D721Med (cell line): Measurements from ENCODE around the gene F8A1.
"Not testable (repeated sequence)": the region's sequence is repeated elsewhere in the genome, so short reads cannot be mapped to it uniquely, and the experiment has no call there.

Experiments
- DNase-seq: peaks from one replicate; pipeline ENCODE4 v3.0.0; 2011; ENCODE audit warnings: low spot score; ENCODE audit not compliant: insufficient read length
- FAIRE-seq: peaks from 2 replicates; lab custom pipeline; 2011; peaks lifted over from hg19 to GRCh38; lab: Jason Lieb, UNC
- TF ChIP-seq, protein P1 (sequence below): IDR thresholded peaks from 2 replicates; pipeline ENCODE4 v1.5.1; 2012; ENCODE audit warnings: mild to moderate bottlenecking, control low read depth; ENCODE audit not compliant: insufficient read depth; ENCODE audit errors: missing control alignments

Gene F8A1

DNA sequence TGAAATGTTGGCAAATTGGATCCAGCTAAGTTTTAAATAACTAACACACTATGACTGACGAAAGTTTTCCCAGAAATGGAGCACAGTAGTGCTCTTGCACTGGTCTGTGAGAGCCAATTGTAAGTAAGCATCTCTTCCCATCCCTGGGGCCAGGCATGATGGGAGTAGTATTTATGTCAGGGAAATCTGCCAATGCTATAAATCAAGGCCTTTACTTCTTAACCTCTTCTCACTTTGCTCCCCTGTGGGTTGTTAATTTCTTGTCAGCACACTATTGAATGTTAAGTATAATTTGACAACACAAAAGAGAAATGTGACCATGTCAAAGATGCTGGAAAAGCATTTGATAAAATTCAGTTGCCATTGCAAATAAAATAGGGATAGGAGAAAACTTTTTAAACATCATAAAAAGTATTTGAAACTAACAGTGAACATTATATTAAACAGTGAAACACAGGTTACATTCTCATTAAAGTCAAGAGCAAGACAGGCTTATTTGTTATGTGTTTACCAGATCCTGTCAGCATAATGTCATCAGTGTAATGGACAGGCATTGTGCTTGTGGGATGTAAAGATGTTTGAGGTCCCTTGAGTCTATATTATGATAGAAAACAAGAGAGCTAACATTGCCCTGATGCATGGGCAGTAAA lies 5.0 kb downstream of the F8A1 start:
- DNase-seq, result no peak
- TF ChIP-seq, protein P1, sequence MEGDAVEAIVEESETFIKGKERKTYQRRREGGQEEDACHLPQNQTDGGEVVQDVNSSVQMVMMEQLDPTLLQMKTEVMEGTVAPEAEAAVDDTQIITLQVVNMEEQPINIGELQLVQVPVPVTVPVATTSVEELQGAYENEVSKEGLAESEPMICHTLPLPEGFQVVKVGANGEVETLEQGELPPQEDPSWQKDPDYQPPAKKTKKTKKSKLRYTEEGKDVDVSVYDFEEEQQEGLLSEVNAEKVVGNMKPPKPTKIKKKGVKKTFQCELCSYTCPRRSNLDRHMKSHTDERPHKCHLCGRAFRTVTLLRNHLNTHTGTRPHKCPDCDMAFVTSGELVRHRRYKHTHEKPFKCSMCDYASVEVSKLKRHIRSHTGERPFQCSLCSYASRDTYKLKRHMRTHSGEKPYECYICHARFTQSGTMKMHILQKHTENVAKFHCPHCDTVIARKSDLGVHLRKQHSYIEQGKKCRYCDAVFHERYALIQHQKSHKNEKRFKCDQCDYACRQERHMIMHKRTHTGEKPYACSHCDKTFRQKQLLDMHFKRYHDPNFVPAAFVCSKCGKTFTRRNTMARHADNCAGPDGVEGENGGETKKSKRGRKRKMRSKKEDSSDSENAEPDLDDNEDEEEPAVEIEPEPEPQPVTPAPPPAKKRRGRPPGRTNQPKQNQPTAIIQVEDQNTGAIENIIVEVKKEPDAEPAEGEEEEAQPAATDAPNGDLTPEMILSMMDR, result no peak
- FAIRE-seq, result no peak

- FAIRE-seq, result peak; percentile 44
- DNase-seq, result no peak
Measured at GRCh38 chrX:154892296-154892695, 6.1 kb downstream of the F8A1 start.

GRCh38 chrX:154900323-154900722 lies 14.2 kb downstream of the F8A1 start:
- DNase-seq (no peak), FAIRE-seq (no peak)
- TF ChIP-seq, protein P1, result no peak

More at GRCh38 chrX:154892296-154892695, 6.1 kb downstream of the F8A1 start:
- TF ChIP-seq, protein P1, result no peak

GRCh38 chrX:154902408-154902807 lies 16.3 kb downstream of the F8A1 start:
- TF ChIP-seq, protein P1, result no peak
- DNase-seq, result no peak
- FAIRE-seq, result no peak

DNA sequence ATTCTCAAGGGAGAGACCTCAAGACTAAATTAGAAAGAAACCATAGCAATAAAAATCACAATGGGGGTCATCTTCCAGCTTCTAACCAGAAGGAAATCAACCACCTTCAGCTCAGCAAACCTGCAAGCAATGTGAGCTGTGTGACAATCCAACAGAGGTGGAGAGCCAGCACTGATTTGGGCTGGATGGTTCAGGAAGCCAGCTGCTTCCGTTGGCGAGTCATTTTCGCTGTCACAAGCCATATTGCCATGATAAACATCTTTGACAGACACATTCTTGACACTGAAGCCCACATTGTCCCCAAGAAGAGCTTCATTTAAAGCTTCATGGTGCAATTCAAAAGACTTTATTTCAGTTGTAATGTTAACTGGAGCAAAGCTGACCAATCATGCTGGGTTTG lies 22.7 kb downstream of the F8A1 start:
- no peak for FAIRE-seq

GRCh38 chrX:154910048-154910447 lies 23.9 kb downstream of the F8A1 start:
- DNase-seq, FAIRE-seq: not testable (repeated sequence)

More for the DNA sequence above, 22.7 kb downstream of the F8A1 start:
- DNase-seq, result no peak
- TF ChIP-seq, protein P1, result no peak

- FAIRE-seq, result not testable (repeated sequence)
Measured at GRCh38 chrX:154910528-154910927, 24.4 kb downstream of the F8A1 start.

GRCh38 chrX:154914052-154914451 lies 27.9 kb downstream of the F8A1 start:
- FAIRE-seq (no peak), DNase-seq (no peak)
- TF ChIP-seq, protein P1, result no peak

More at GRCh38 chrX:154910528-154910927, 24.4 kb downstream of the F8A1 start:
- not testable (repeated sequence) for DNase-seq
